ENCODE data around the gene TSPYL6. TPM values are rescaled to one million over a fixed set of nuclear protein-coding genes. Genes with fewer than 3 reads are reported as not detected.
"Not testable (repeated sequence)": the region's sequence is repeated elsewhere in the genome, so short reads cannot be mapped to it uniquely, and the experiment has no call there.

The TSPYL6 gene
- polyA plus RNA-seq, 1 of the 3 experiments (the other 2 are of a cell fraction), result not detected

DNA sequence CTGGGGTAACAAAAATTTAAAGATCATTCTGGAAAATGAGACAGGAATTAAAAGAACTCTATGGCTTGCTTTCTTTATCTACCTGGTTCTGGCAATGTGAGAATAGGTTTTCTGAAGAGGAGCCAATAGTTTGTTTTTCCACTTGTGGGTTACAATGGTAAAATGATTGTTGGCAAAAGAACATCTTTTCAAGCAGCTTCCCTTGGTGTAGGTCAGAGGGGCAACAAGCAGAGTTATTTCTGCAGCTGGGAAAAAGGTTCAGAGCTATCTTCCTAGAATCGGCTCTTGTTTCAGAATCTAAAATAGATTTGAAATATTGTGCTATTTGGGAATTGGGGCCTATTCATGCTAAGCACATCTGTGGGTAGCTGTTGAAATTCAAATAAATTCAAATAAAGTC is 11.5 kb upstream of the TSPYL6 start:
- H3K79me2 ChIP-seq (ENCODE audit: insufficient read depth), result no peaks in the 10 kb centered on the region
- H3K27ac ChIP-seq (ENCODE audit: low read depth in 2 of 2, low read length in 1 of 2), result no peak overlapping the region
- WGBS (ENCODE audit: low lambda C conversion rate), result 83% methylated on average over 1 of the region's 1 CpG
- CTCF ChIA-PET, result interaction anchor here (1.5 kb wide), 1 partner anchor 12 kb away, joined by 3 read pairs; no protein-coding TSS in a partner anchor
- H3K4me1 ChIP-seq (ENCODE audit: control insufficient read depth in 1 of 2, insufficient read depth in 2 of 2, low read depth in 1 of 2, low read length in 1 of 2), result no peaks in the 10 kb centered on the region; a peak in 1 of 4 replicates
- H3K4me3 ChIP-seq (ENCODE audit: low read depth in 2 of 2, low read length in 1 of 2), result no peak overlapping the region
- no peak overlapping the region for H3K4me2 ChIP-seq
- no peak overlapping the region for H2AFZ ChIP-seq (ENCODE audit: low read depth)
- H3K36me3 ChIP-seq (replicated peaks in 1 of 2; ENCODE audit: control insufficient read depth in 1 of 2, insufficient read depth in 2 of 2, low read length in 1 of 2), result no peaks in the 10 kb centered on the region
- H3K9ac ChIP-seq, result no peak overlapping the region
- no peaks in the 10 kb centered on the region for H3K9me3 ChIP-seq
- H3K27me3 ChIP-seq (ENCODE audit: insufficient read depth), result no peaks in the 10 kb centered on the region
- POLR2A ChIA-PET, result no interaction called here
- TF ChIP-seq RAD21 (IDR thresholded peaks at IDR 0.05; ENCODE audit: low read length) (no peak), NFIC (IDR thresholded peaks at IDR 0.05; ENCODE audit: borderline replicate concordance) (no peak), NRF1 (IDR thresholded peaks at IDR 0.05; ENCODE audit: low read depth, low read length) (no peak), SMC3 (IDR thresholded peaks at IDR 0.05; ENCODE audit: low read depth, low read length) (no peak), ELF1 (IDR thresholded peaks at IDR 0.05) (no peak), EP300 (IDR thresholded peaks at IDR 0.05; ENCODE audit: borderline replicate concordance in 1 of 2, low read depth in 1 of 2, low read length in 1 of 2) (no peak), PBX3 (IDR thresholded peaks at IDR 0.05) (no peak), TEAD4 (IDR thresholded peaks at IDR 0.05; ENCODE audit: borderline replicate concordance, insufficient read depth) (no peak), MXI1 (IDR thresholded peaks at IDR 0.05; ENCODE audit: low read depth, low read length) (no peak), EZH2phosphoT487 (IDR thresholded peaks at IDR 0.05; ENCODE audit: borderline replicate concordance, low read depth) (no peak), MAX (IDR thresholded peaks at IDR 0.05; ENCODE audit: low read depth) (no peak)
- TF ChIP-seq, protein P1, sequence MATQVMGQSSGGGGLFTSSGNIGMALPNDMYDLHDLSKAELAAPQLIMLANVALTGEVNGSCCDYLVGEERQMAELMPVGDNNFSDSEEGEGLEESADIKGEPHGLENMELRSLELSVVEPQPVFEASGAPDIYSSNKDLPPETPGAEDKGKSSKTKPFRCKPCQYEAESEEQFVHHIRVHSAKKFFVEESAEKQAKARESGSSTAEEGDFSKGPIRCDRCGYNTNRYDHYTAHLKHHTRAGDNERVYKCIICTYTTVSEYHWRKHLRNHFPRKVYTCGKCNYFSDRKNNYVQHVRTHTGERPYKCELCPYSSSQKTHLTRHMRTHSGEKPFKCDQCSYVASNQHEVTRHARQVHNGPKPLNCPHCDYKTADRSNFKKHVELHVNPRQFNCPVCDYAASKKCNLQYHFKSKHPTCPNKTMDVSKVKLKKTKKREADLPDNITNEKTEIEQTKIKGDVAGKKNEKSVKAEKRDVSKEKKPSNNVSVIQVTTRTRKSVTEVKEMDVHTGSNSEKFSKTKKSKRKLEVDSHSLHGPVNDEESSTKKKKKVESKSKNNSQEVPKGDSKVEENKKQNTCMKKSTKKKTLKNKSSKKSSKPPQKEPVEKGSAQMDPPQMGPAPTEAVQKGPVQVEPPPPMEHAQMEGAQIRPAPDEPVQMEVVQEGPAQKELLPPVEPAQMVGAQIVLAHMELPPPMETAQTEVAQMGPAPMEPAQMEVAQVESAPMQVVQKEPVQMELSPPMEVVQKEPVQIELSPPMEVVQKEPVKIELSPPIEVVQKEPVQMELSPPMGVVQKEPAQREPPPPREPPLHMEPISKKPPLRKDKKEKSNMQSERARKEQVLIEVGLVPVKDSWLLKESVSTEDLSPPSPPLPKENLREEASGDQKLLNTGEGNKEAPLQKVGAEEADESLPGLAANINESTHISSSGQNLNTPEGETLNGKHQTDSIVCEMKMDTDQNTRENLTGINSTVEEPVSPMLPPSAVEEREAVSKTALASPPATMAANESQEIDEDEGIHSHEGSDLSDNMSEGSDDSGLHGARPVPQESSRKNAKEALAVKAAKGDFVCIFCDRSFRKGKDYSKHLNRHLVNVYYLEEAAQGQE (IDR thresholded peaks at IDR 0.05; ENCODE audit: low read depth, low read length), result no peak
- DNase-seq, result no peak
- no peaks in the 10 kb centered on the region for H3F3A ChIP-seq (replicated peaks; ENCODE audit: insufficient read depth)
- H3K9me2 ChIP-seq, result no peaks in the 10 kb centered on the region
- H4K20me1 ChIP-seq (ENCODE audit: insufficient read depth), result no peaks in the 10 kb centered on the region

DNA sequence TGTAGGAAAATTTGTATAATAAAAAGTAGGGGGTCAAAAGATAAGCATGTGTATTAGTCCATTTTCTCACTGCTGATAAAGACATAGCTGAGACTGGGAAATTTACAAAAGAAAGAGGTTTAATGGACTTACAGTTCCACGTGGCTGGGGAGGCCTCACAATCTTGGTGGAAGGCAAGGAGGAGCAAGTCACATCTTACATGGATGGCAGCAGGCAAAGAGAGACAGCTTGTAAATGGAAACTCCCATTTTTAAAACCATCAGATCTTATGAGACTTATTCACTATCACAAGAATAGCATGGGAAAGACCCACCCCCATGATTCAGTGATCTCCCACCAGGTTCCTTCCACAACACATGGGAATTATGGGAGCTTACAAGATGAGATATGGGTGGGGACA is 9.1 kb upstream of the TSPYL6 start:
- H4K20me1 ChIP-seq (ENCODE audit: insufficient read depth); POLR2A ChIA-PET; H3K36me3 ChIP-seq (replicated peaks in 1 of 2; ENCODE audit: control insufficient read depth in 1 of 2, insufficient read depth in 2 of 2, low read length in 1 of 2); H3K4me3 ChIP-seq (ENCODE audit: low read depth in 2 of 2, low read length in 1 of 2); H3K9me3 ChIP-seq; H3K27ac ChIP-seq (ENCODE audit: low read depth in 2 of 2, low read length in 1 of 2); H3K9me2 ChIP-seq; H2AFZ ChIP-seq (ENCODE audit: low read depth); H3K4me2 ChIP-seq; H3K27me3 ChIP-seq (ENCODE audit: insufficient read depth); H3K9ac ChIP-seq; H3F3A ChIP-seq (replicated peaks; ENCODE audit: insufficient read depth); H3K4me1 ChIP-seq (ENCODE audit: control insufficient read depth in 1 of 2, insufficient read depth in 2 of 2, low read depth in 1 of 2, low read length in 1 of 2); DNase-seq; H3K79me2 ChIP-seq (ENCODE audit: insufficient read depth); CTCF ChIA-PET: not testable (repeated sequence)
- 24% methylated on average over 1 of the region's 1 CpG for WGBS (ENCODE audit: low lambda C conversion rate)

All from SK-N-SH (cell line).